DOHH2 (cell line): ENCODE measurements around the gene TNFSF10.

ENCODE experiments used
- EZH2phosphoT487 ChIP-seq: fragments of 200-600 bp; sonication (generic); IDR thresholded peaks from 2 replicates; pipeline ENCODE4 v1.6.1; 2017; ENCODE audit warnings: borderline replicate concordance, mild to moderate bottlenecking, antibody characterized with exemption, low read length, moderate library complexity, mixed read lengths
- TF ChIP-seq, protein P1 (sequence below): fragments of 200-600 bp; sonication (generic); IDR thresholded peaks from one replicate; pipeline ENCODE4 v1.5.1; 2014; ENCODE audit warnings: antibody characterized with exemption, mild to moderate bottlenecking, low read depth, low read length; ENCODE audit not compliant: poor library complexity, severe bottlenecking

GRCh38 chr3:172465281-172465680 lies 57.9 kb downstream of the TNFSF10 start:
- TF ChIP-seq, protein P1, sequence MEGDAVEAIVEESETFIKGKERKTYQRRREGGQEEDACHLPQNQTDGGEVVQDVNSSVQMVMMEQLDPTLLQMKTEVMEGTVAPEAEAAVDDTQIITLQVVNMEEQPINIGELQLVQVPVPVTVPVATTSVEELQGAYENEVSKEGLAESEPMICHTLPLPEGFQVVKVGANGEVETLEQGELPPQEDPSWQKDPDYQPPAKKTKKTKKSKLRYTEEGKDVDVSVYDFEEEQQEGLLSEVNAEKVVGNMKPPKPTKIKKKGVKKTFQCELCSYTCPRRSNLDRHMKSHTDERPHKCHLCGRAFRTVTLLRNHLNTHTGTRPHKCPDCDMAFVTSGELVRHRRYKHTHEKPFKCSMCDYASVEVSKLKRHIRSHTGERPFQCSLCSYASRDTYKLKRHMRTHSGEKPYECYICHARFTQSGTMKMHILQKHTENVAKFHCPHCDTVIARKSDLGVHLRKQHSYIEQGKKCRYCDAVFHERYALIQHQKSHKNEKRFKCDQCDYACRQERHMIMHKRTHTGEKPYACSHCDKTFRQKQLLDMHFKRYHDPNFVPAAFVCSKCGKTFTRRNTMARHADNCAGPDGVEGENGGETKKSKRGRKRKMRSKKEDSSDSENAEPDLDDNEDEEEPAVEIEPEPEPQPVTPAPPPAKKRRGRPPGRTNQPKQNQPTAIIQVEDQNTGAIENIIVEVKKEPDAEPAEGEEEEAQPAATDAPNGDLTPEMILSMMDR: no peak
- no peak for TF ChIP-seq EZH2phosphoT487
